Measurements from ENCODE around the gene GABPB2. TPM values are rescaled to one million over a fixed set of nuclear protein-coding genes. Genes with fewer than 3 reads are reported as not detected.

Gene GABPB2
- total and polyA plus RNA-seq, 4 donors = 0.94 to 13.3 (median 4.4) TPM

- Histone ChIP-seq H3K4me1 (ENCODE audit: control insufficient read depth in 4 of 4, insufficient read depth in 4 of 4, low read length in 3 of 4) (no peaks in the 10 kb centered on the region), H3K9ac (ENCODE audit: low read depth in 1 of 2, low read length in 2 of 2) (no peak overlapping the region), H3K27ac (ENCODE audit: low read depth in 1 of 2, low read length in 2 of 2) (no peak overlapping the region), H3K27me3 (ENCODE audit: control insufficient read depth in 4 of 4, insufficient read depth in 4 of 4, low read length in 3 of 4) (no peaks in the 10 kb centered on the region), H3K4me3 (ENCODE audit: low read depth in 1 of 3, low read length in 3 of 3) (no peak overlapping the region), H3K36me3 (ENCODE audit: control insufficient read depth in 4 of 4, insufficient read depth in 3 of 4, low read depth in 1 of 4, low read length in 3 of 4) (peaks cover 6 to 25% (median 15%) of the 10 kb centered on the region in 4 donors), H3K9me3 (ENCODE audit: control insufficient read depth in 4 of 4, low read length in 3 of 4) (no peaks in the 10 kb centered on the region)
- 89% methylated on average over 6 of the region's 6 CpGs for WGBS
- DNase-seq (ENCODE audit: low spot score) = no peak
- TF ChIP-seq YY1 (IDR thresholded peaks at IDR 0.05) (no peak), HNF4A (conservative IDR thresholded peaks at IDR 0.05) (no peak), FOXA1 (IDR thresholded peaks at IDR 0.05) (no peak), EGR1 (IDR thresholded peaks at IDR 0.05; ENCODE audit: low read depth in 2 of 2) (no peak), GABPA (IDR thresholded peaks at IDR 0.05 in 1 of 2, conservative IDR thresholded peaks at IDR 0.05 in 1 of 2) (no peak), REST (IDR thresholded peaks at IDR 0.05) (no peak), FOXA2 (IDR thresholded peaks at IDR 0.05) (no peak), TAF1 (conservative IDR thresholded peaks at IDR 0.05) (no peak), RAD21 (IDR thresholded peaks at IDR 0.05) (no peak)
These were observed 33.5 kb upstream of the GABPB2 start for GRCh38 chr1:151037032-151037431.

DNA sequence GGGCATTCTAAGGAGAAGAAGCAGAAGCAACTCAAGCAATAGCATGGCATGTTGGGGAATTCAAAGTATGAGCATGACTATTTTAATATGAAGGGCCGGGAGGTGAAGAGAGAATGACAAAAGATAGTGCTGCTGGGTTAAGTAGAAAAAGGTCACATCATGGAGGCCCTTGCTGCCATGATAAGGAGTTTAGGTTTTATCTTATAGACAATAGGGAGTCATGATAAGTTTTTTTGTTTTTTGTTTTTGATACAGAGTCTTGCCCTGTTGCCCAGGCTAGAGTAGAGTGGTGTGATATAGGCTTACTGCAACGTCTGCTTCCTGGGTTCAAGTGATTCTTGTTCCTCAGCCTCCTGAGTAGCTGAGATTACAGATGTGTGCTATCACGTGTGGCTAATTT lies 31.0 kb upstream of the GABPB2 start:
- Histone ChIP-seq H3K36me3 (ENCODE audit: control insufficient read depth in 4 of 4, insufficient read depth in 3 of 4, low read depth in 1 of 4, low read length in 3 of 4) (peaks cover 0 to 13% (median 9%) of the 10 kb centered on the region in 4 donors), H3K4me3 (ENCODE audit: low read depth in 1 of 3, low read length in 3 of 3) (no peak overlapping the region), H3K27me3 (ENCODE audit: control insufficient read depth in 4 of 4, insufficient read depth in 4 of 4, low read length in 3 of 4) (no peaks in the 10 kb centered on the region), H3K9me3 (ENCODE audit: control insufficient read depth in 4 of 4, low read length in 3 of 4) (no peaks in the 10 kb centered on the region), H3K4me1 (ENCODE audit: control insufficient read depth in 4 of 4, insufficient read depth in 4 of 4, low read length in 3 of 4) (no peaks in the 10 kb centered on the region), H3K27ac (ENCODE audit: low read depth in 1 of 2, low read length in 2 of 2) (no peak overlapping the region), H3K9ac (ENCODE audit: low read depth in 1 of 2, low read length in 2 of 2) (no peak overlapping the region)
- DNase-seq (ENCODE audit: low spot score) = no peak
- 92% methylated on average over 3 of the region's 3 CpGs for WGBS
- no peak for TF ChIP-seq CTCF (IDR thresholded peaks at IDR 0.05; ENCODE audit: low read depth, low read length, missing input control)
- TF ChIP-seq REST (IDR thresholded peaks at IDR 0.05) = no peak
- TF ChIP-seq, protein P1, sequence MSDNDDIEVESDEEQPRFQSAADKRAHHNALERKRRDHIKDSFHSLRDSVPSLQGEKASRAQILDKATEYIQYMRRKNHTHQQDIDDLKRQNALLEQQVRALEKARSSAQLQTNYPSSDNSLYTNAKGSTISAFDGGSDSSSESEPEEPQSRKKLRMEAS (IDR thresholded peaks at IDR 0.05) = no peak
- no peak for TF ChIP-seq SP1 (IDR thresholded peaks at IDR 0.05)
- TF ChIP-seq JUND (IDR thresholded peaks at IDR 0.05) = no peak
- TF ChIP-seq, protein P2, sequence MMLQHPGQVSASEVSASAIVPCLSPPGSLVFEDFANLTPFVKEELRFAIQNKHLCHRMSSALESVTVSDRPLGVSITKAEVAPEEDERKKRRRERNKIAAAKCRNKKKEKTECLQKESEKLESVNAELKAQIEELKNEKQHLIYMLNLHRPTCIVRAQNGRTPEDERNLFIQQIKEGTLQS (IDR thresholded peaks at IDR 0.05) = no peak
- no peak for TF ChIP-seq HNF4A (conservative IDR thresholded peaks at IDR 0.05)
- TF ChIP-seq FOXA1 (IDR thresholded peaks at IDR 0.05) = no peak
- TF ChIP-seq RXRA (IDR thresholded peaks at IDR 0.05) = no peak
- no peak for TF ChIP-seq YY1 (IDR thresholded peaks at IDR 0.05)
- no peak for TF ChIP-seq FOXA2 (IDR thresholded peaks at IDR 0.05)
- no peak for TF ChIP-seq EGR1 (IDR thresholded peaks at IDR 0.05; ENCODE audit: low read depth in 2 of 2)
- no peak for TF ChIP-seq NR2F2 (IDR thresholded peaks at IDR 0.05)

All from liver (tissue), 9 donors.